Measurements from ENCODE around the gene GABRA5.

The GABRA5 gene

DNA sequence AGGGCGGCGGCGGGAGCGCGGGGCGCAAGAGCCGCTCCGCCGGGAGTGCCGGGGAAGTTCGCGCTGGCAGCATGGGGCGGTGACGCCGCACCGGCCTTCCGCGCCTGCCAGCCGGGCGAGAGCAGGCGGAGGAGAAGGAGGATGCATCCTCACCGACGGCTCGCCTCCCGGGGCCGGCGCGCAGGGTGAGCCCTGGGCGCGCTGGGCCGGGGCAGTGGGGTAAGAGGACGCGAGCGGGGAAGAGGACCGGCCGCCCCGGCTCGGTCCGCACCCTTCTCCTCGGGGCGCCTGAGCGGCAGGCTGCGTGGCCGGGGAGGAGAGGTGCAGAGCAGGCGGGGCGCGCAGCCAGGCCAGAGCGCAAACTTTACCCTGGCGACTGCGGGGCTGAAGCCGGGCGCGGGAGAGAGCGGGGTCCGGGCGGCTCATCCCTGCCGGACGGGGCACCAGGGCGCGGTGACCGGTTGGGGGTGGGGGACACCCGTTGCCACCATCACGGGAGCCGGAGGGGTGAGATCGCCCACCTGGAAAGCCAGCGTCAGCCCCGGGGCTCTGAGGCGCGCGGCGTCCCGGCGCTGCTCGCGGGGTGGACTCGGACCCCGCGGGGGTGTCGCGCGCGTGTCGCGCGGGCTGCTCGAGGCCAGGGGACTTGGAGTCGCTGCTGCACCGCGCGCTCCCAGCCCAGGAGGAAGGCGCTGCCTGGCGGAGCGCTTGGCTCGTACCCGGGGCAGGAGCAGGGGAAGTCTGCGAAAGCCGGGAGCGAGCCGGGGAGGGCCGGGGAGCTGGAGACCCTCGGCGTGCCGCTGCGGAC lies 542 bp downstream of the GABRA5 start:
- DNase-seq (ENCODE audit: low read depth) = no peak
- TF ChIP-seq, protein P1, sequence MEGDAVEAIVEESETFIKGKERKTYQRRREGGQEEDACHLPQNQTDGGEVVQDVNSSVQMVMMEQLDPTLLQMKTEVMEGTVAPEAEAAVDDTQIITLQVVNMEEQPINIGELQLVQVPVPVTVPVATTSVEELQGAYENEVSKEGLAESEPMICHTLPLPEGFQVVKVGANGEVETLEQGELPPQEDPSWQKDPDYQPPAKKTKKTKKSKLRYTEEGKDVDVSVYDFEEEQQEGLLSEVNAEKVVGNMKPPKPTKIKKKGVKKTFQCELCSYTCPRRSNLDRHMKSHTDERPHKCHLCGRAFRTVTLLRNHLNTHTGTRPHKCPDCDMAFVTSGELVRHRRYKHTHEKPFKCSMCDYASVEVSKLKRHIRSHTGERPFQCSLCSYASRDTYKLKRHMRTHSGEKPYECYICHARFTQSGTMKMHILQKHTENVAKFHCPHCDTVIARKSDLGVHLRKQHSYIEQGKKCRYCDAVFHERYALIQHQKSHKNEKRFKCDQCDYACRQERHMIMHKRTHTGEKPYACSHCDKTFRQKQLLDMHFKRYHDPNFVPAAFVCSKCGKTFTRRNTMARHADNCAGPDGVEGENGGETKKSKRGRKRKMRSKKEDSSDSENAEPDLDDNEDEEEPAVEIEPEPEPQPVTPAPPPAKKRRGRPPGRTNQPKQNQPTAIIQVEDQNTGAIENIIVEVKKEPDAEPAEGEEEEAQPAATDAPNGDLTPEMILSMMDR (IDR thresholded peaks at IDR 0.05; ENCODE audit: low read depth, low read length, missing control alignments) = no peak
- no peak overlapping the region for H3K4me3 ChIP-seq (ENCODE audit: low read depth, low read length)

DNA sequence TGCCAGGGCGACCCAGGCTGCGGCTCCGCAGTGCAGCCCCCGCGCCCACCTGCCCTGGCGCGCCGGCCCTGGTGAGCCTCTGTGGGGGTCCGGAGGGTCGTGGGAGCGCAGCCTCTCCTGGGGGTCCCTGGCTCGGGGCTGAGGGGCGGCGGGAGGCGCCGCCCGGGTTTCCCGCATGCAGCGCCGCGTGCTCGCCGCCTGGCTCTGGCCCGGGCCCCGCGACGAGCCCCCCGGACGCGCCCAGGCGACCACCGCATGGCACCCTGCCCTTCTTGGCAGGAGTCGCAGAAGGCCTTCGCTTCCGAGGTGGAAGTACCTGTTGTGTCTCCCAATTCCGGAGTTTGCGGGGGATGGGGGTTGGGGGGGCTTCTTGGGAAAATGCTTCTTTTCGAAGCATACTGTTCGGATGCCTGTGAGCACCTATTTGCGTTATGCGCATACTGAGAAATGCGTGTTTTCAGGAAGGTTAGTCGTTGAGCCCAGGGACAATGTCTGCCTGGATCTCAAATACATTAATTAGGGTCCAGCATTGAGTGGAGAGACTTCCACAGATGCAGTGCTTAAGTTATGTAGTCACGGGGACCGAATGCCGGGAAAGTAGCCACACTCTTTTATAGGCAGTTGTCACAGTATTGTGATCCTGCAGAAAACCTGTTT lies 1.3 kb downstream of the GABRA5 start:
- no peak overlapping the region for H3K4me3 ChIP-seq (ENCODE audit: low read depth, low read length)
- DNase-seq (ENCODE audit: low read depth) = no peak
- TF ChIP-seq, protein P1 (IDR thresholded peaks at IDR 0.05; ENCODE audit: low read depth, low read length, missing control alignments) = no peak

DNA sequence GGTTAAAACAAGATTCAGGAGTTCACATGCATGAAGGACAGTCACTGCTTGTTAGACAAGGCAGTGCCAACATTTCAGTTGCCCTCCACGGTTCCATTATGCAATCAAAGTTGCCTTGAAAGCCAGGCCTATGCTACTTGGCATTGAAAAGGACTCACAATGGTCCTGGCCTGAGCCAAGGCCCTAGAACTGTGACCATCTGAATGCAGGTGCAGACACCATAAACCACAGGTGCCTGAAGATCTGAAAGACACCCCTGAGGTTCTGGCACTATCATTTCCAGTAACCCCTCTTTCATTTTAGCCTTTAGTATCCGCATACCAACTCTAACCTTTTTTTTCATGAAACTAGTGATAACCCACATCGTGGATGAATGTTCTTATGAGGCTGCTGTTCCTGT lies 2.8 kb downstream of the GABRA5 start:
- no peak overlapping the region for H3K4me3 ChIP-seq (ENCODE audit: low read depth, low read length)
- TF ChIP-seq, protein P1 (IDR thresholded peaks at IDR 0.05; ENCODE audit: low read depth, low read length, missing control alignments) = no peak
- no peak for DNase-seq (ENCODE audit: low read depth)

DNA sequence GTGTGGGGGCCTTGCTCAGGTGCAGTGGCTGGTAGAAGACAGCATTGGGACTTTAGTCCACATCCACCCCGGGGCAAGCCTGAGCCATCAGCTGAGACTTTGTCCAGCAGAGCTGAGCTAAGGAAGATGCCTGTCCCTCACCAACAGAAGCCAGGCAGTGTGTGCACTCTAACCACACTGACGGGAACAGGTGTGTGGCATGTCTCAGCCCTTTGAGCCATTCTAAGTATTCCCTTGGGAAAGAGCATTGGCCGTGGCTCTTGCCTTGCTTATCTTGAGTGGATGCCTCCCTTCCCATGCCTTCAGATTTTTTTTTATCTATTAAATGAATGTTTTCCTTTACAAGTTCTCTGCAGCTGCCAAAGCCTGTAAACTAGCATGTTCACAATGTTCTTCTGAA lies 3.5 kb downstream of the GABRA5 start:
- TF ChIP-seq, protein P1 (IDR thresholded peaks at IDR 0.05; ENCODE audit: low read depth, low read length, missing control alignments) = no peak
- H3K4me3 ChIP-seq (ENCODE audit: low read depth, low read length) = no peak overlapping the region
- DNase-seq (ENCODE audit: low read depth) = no peak

DNA sequence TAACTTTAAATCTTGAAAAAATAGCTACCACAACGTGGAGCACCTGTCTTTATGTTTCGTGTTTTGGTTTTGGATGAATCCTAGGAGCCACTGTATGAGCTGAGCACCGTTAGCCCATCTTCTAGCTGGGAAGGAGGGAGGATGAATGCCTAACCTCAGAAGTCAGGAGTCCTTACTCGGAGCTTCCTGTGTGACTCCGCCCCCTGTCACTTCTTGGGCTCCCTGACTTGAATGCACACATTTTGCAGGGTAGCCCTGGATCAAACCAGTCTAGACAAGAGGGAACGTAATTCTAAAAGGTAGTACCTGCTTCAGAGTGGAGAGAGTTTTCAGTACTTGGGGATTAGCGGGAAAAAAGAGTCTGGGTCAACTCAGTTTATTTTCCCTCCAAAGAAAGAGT lies 5.3 kb downstream of the GABRA5 start:
- H3K4me3 ChIP-seq (ENCODE audit: low read depth, low read length) = no peak overlapping the region
- no peak for DNase-seq (ENCODE audit: low read depth)
- TF ChIP-seq, protein P1 (IDR thresholded peaks at IDR 0.05; ENCODE audit: low read depth, low read length, missing control alignments) = no peak

DNA sequence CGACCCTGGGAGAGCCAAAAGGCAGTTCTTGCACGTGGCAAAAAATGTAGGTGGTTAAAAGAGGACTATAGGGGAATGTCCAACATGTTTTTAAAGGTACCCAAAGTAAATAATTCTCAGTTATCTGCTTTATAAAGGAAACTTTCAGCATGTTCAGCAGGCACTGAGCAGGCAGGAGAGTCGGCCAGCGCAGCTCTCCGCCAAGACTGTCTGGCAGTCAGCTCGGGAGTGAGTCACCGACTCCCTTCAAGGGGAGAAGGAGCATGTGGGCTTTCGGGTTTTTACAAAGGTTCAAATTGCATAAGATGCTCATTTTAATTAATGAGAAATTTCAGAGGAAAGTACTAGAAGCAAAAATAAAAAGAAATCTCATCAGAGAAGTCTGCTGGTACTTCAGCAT lies 7.0 kb downstream of the GABRA5 start:
- TF ChIP-seq, protein P1 (IDR thresholded peaks at IDR 0.05; ENCODE audit: low read depth, low read length, missing control alignments) = no peak
- H3K4me3 ChIP-seq (ENCODE audit: low read depth, low read length) = no peak overlapping the region
- DNase-seq (ENCODE audit: low read depth) = no peak
